ENCODE measurements around the gene RUFY1.

RUFY1 gene

GRCh38 chr5:179605026-179605833, 54.9 kb downstream of the RUFY1 start:
- DNase-seq: no peak

- no peak for DNase-seq
Observed at GRCh38 chr5:179606071-179606909, 55.9 kb downstream of the RUFY1 start.

GRCh38 chr5:179606910-179607159, 56.5 kb downstream of the RUFY1 start:
- DNase-seq: no peak

- DNase-seq: peak; percentile 7
Observed at GRCh38 chr5:179607160-179607931, 57.0 kb downstream of the RUFY1 start.

- DNase-seq: peak; percentile 56
Observed at GRCh38 chr5:179608131-179608581, 57.8 kb downstream of the RUFY1 start.

- DNase-seq: no peak
Observed at GRCh38 chr5:179609834-179610108, 59.4 kb downstream of the RUFY1 start.

GRCh38 chr5:179610109-179610902, 60.0 kb downstream of the RUFY1 start:
- DNase-seq: peak; percentile 12

GRCh38 chr5:179610903-179611265, 60.5 kb downstream of the RUFY1 start:
- no peak for DNase-seq

- peak; percentile 32 for DNase-seq
Observed at GRCh38 chr5:179612577-179613459, 62.5 kb downstream of the RUFY1 start.

- peak; percentile 18 for DNase-seq
Observed at GRCh38 chr5:179613460-179614071, 63.2 kb downstream of the RUFY1 start.

GRCh38 chr5:179614745-179615144, 64.4 kb downstream of the RUFY1 start:
- DNase-seq: no peak

- no peak for DNase-seq
Observed at GRCh38 chr5:179615203-179615602, 64.8 kb downstream of the RUFY1 start.

- no peak for DNase-seq
Observed at GRCh38 chr5:179616002-179616594, 65.7 kb downstream of the RUFY1 start.

GRCh38 chr5:179617930-179618329, 67.6 kb downstream of the RUFY1 start:
- no peak for DNase-seq

GRCh38 chr5:179618923-179619554, 68.7 kb downstream of the RUFY1 start:
- DNase-seq: no peak

- DNase-seq: no peak
Observed at GRCh38 chr5:179619776-179620175, 69.4 kb downstream of the RUFY1 start.

GRCh38 chr5:179620293-179620692, 69.9 kb downstream of the RUFY1 start:
- DNase-seq: peak; percentile 21

GRCh38 chr5:179620703-179621350, 70.5 kb downstream of the RUFY1 start:
- peak; percentile 6 for DNase-seq

- peak; percentile 10 for DNase-seq
Observed at GRCh38 chr5:179621551-179622214, 71.3 kb downstream of the RUFY1 start.
